Measurements from ENCODE around the gene CMTM6.

GRCh38 chr3:32460031-32460749, 42.5 kb downstream of the CMTM6 start:
- TF ChIP-seq CTCF (IDR thresholded peaks at IDR 0.05) (no peak), POLR2A (IDR thresholded peaks at IDR 0.05; ENCODE audit: low read depth) (no peak), EP300 (IDR thresholded peaks at IDR 0.05) (no peak)

Data from esophagus muscularis mucosa (tissue), 4 donors.